ENCODE measurements around the gene LRP2BP. TPM values are rescaled to one million over a fixed set of nuclear protein-coding genes. Genes with fewer than 3 reads are reported as not detected.

The LRP2BP gene
- total RNA-seq, 1 donor from 2014 or later = 1.0 TPM

GRCh38 chr4:185384061-185384460, 11.7 kb downstream of the LRP2BP start:
- no peak overlapping the region for H3K4me3 Mint-ChIP-seq
- no peaks in the 10 kb centered on the region for H3K27me3 Mint-ChIP-seq
- no peak for TF ChIP-seq CTCF (conservative IDR thresholded peaks at IDR 0.05)
- peaks cover 13% of the 10 kb centered on the region for H3K36me3 Mint-ChIP-seq
- H3K4me1 Mint-ChIP-seq (ENCODE audit: unreplicated experiment) = peaks cover 9% of the 10 kb centered on the region
- peaks cover 14% of the 10 kb centered on the region for H3K9me3 Mint-ChIP-seq
- H3K27ac Mint-ChIP-seq = no peak overlapping the region
- DNase-seq (ENCODE audit: extremely low spot score, unreplicated experiment) = no peak

GRCh38 chr4:185383451-185383850, 12.3 kb downstream of the LRP2BP start:
- DNase-seq (ENCODE audit: extremely low spot score, unreplicated experiment) = no peak
- TF ChIP-seq CTCF (conservative IDR thresholded peaks at IDR 0.05) = no peak
- H3K4me3 Mint-ChIP-seq = no peak overlapping the region
- H3K27ac Mint-ChIP-seq = no peak overlapping the region
- no peaks in the 10 kb centered on the region for H3K27me3 Mint-ChIP-seq
- H3K4me1 Mint-ChIP-seq (ENCODE audit: unreplicated experiment) = peaks cover 9% of the 10 kb centered on the region
- H3K9me3 Mint-ChIP-seq = peaks cover 13% of the 10 kb centered on the region
- peaks cover 13% of the 10 kb centered on the region for H3K36me3 Mint-ChIP-seq

- peaks cover 9% of the 10 kb centered on the region for H3K4me1 Mint-ChIP-seq (ENCODE audit: unreplicated experiment)
- H3K27me3 Mint-ChIP-seq = no peaks in the 10 kb centered on the region
These were observed 13.0 kb downstream of the LRP2BP start for GRCh38 chr4:185382754-185383153.

GRCh38 chr4:185381288-185382196, 14.2 kb downstream of the LRP2BP start:
- Mint-ChIP-seq H3K27ac (no peak overlapping the region), H3K36me3 (peaks cover 13% of the 10 kb centered on the region), H3K4me3 (no peak overlapping the region), H3K27me3 (no peaks in the 10 kb centered on the region), H3K4me1 (ENCODE audit: unreplicated experiment) (peaks cover 9% of the 10 kb centered on the region), H3K9me3 (peaks cover 9% of the 10 kb centered on the region)
- no peak for TF ChIP-seq CTCF (conservative IDR thresholded peaks at IDR 0.05)
- no peak for DNase-seq (ENCODE audit: extremely low spot score, unreplicated experiment)

More at GRCh38 chr4:185382754-185383153, 13.0 kb downstream of the LRP2BP start:
- no peak for TF ChIP-seq CTCF (conservative IDR thresholded peaks at IDR 0.05)
- Mint-ChIP-seq H3K27ac (no peak overlapping the region), H3K36me3 (peaks cover 13% of the 10 kb centered on the region), H3K4me3 (no peak overlapping the region), H3K9me3 (peaks cover 9% of the 10 kb centered on the region)
- DNase-seq (ENCODE audit: extremely low spot score, unreplicated experiment) = no peak

- H3K36me3 Mint-ChIP-seq = peaks cover 16% of the 10 kb centered on the region
- H3K4me3 Mint-ChIP-seq = no peak overlapping the region
- no peaks in the 10 kb centered on the region for H3K27me3 Mint-ChIP-seq
- no peak for TF ChIP-seq CTCF (conservative IDR thresholded peaks at IDR 0.05)
- H3K9me3 Mint-ChIP-seq = peaks cover 9% of the 10 kb centered on the region
- no peak overlapping the region for H3K27ac Mint-ChIP-seq
- DNase-seq (ENCODE audit: extremely low spot score, unreplicated experiment) = no peak
- peaks cover 9% of the 10 kb centered on the region for H3K4me1 Mint-ChIP-seq (ENCODE audit: unreplicated experiment)
These were observed 15.4 kb downstream of the LRP2BP start for GRCh38 chr4:185380320-185380719.

Measured in type B pancreatic cell (in vitro differentiated cells).